Stimulated activated CD4-positive, alpha-beta T cell treated with anti-CD3 and anti-CD28 coated beads, Interleukin-1b, Interleukin-23, amount 100 ng/mL, for 4 hours (primary cell): ENCODE data around the gene KRTAP5-9.
"Not testable (repeated sequence)": the region's sequence is repeated elsewhere in the genome, so short reads cannot be mapped to it uniquely, and the experiment has no call there.

Experiments
- DNase-seq, 2 donors: peaks; one replicate each; pipeline ENCODE4 v3.0.0-alpha.2; 2020; ENCODE audit warnings: low read depth in 2 of 2

Gene KRTAP5-9

GRCh38 chr11:71562120-71562519, 13.9 kb downstream of the KRTAP5-9 start:
- no peak for DNase-seq

- DNase-seq = no peak
Observed at GRCh38 chr11:71563406-71563805, 15.2 kb downstream of the KRTAP5-9 start.

- no peak for DNase-seq
Observed at GRCh38 chr11:71564430-71564829, 16.2 kb downstream of the KRTAP5-9 start.

- DNase-seq = no peak
Observed at GRCh38 chr11:71565263-71565662, 17.0 kb downstream of the KRTAP5-9 start, which contains the start of gene KRTAP5-10. Gene KRTAP5-10, plus strand, starts transcription at chr11:71565563. Its CDS starts 25 bp downstream, at chr11:71565588.

- DNase-seq = no peak
Observed at GRCh38 chr11:71566081-71566620, 17.9 kb downstream of the KRTAP5-9 start.

GRCh38 chr11:71566626-71567599, 18.7 kb downstream of the KRTAP5-9 start:
- not testable (repeated sequence) for DNase-seq

GRCh38 chr11:71567633-71568032, 19.4 kb downstream of the KRTAP5-9 start:
- DNase-seq = not testable (repeated sequence)

GRCh38 chr11:71568704-71569349, 20.6 kb downstream of the KRTAP5-9 start:
- no peak for DNase-seq

GRCh38 chr11:71571101-71571850, 23.1 kb downstream of the KRTAP5-9 start:
- DNase-seq = not testable (repeated sequence)

GRCh38 chr11:71572811-71573210, 24.6 kb downstream of the KRTAP5-9 start:
- DNase-seq = no peak

- DNase-seq = no peak
Observed at GRCh38 chr11:71574418-71574817, 26.2 kb downstream of the KRTAP5-9 start.

- no peak for DNase-seq
Observed at GRCh38 chr11:71575723-71576424, 27.7 kb downstream of the KRTAP5-9 start.

- DNase-seq = not testable (repeated sequence)
Observed at GRCh38 chr11:71576688-71577465, 28.7 kb downstream of the KRTAP5-9 start.

- DNase-seq = no peak
Observed at GRCh38 chr11:71577469-71578004, 29.3 kb downstream of the KRTAP5-9 start.

- DNase-seq = not testable (repeated sequence)
Observed at GRCh38 chr11:71579513-71579912, 31.3 kb downstream of the KRTAP5-9 start.

GRCh38 chr11:71580057-71581003, 32.1 kb downstream of the KRTAP5-9 start:
- DNase-seq = no peak

- no peak for DNase-seq
Observed at GRCh38 chr11:71581826-71582225, 33.6 kb downstream of the KRTAP5-9 start.

- DNase-seq = no peak
Observed at GRCh38 chr11:71582309-71582895, 34.2 kb downstream of the KRTAP5-9 start, which contains the start of gene KRTAP5-11. Gene KRTAP5-11, minus strand, starts transcription at chr11:71582875. Its CDS starts 38 bp downstream, at chr11:71582837.
